OCI-LY1 (cell line): ENCODE measurements around the gene DNAH12.

Experiments
- H2AFZ ChIP-seq: fragments of 200-600 bp; sonication (generic), shearing (Covaris generic); 2 replicates; pipeline ENCODE4 v1.6.0; 2014; ENCODE audit warnings: antibody characterized with exemption, mild to moderate bottlenecking, low read length
- H3F3A ChIP-seq: fragments of 200-600 bp; sonication (generic), shearing (Covaris generic); 2 replicates; pipeline ENCODE4 v1.6.0; 2014; ENCODE audit warnings: mild to moderate bottlenecking, antibody characterized with exemption, low read length, moderate library complexity; ENCODE audit not compliant: insufficient read depth
- H3K27ac ChIP-seq: fragments of 200-600 bp; sonication (generic); 2 replicates; pipeline ENCODE4 v1.5.1; 2014; ENCODE audit warnings: low read length, mixed run types, mild to moderate bottlenecking, low read depth; ENCODE audit not compliant: poor library complexity, severe bottlenecking
- H3K27me3 ChIP-seq: fragments of 200-600 bp; sonication (generic); 2 replicates; pipeline ENCODE4 v1.6.0; 2014; ENCODE audit warnings: antibody characterized with exemption, mild to moderate bottlenecking, low read length, moderate library complexity; ENCODE audit not compliant: insufficient read depth
- H3K36me3 ChIP-seq: fragments of 200-600 bp; sonication (generic); 2 replicates; pipeline ENCODE4 v1.6.1; 2014; ENCODE audit warnings: mild to moderate bottlenecking, antibody characterized with exemption, low read length, moderate library complexity, mixed read lengths; ENCODE audit not compliant: insufficient read depth
- H3K4me1 ChIP-seq: fragments of 200-600 bp; sonication (generic); 2 replicates; pipeline ENCODE4 v1.5.1; 2014; ENCODE audit warnings: mild to moderate bottlenecking, low read length, moderate library complexity; ENCODE audit not compliant: insufficient read depth, severe bottlenecking
- H3K4me2 ChIP-seq: fragments of 200-600 bp; sonication (generic), shearing (Covaris generic); 2 replicates; pipeline ENCODE4 v1.6.1; 2014; ENCODE audit warnings: low read length
- H3K4me3 ChIP-seq: fragments of 200-600 bp; sonication (generic); 2 replicates; pipeline ENCODE4 v1.5.1; 2014; ENCODE audit warnings: low read length, low read depth, mild to moderate bottlenecking, mixed read lengths; ENCODE audit not compliant: poor library complexity, severe bottlenecking
- H3K79me2 ChIP-seq: fragments of 200-600 bp; shearing (Covaris generic); 2 replicates; pipeline ENCODE4 v1.6.1; 2016; ENCODE audit warnings: mixed run types, low read length, mixed read lengths; ENCODE audit not compliant: insufficient read depth
- H3K9ac ChIP-seq: fragments of 200-600 bp; sonication (generic), shearing (Covaris generic); 2 replicates; pipeline ENCODE4 v1.6.1; 2014; ENCODE audit warnings: mild to moderate bottlenecking, low read length, mixed read lengths
- H3K9me2 ChIP-seq: fragments of 200-600 bp; sonication (generic), shearing (Covaris generic); 2 replicates; pipeline ENCODE4 v1.6.1; 2014; ENCODE audit warnings: low read depth, mild to moderate bottlenecking, low read length, mixed read lengths
- H3K9me3 ChIP-seq: fragments of 200-600 bp; shearing (Covaris generic); 2 replicates; pipeline ENCODE4 v1.6.1; 2014; ENCODE audit warnings: low read length, mixed read lengths
- H4K20me1 ChIP-seq: fragments of 200-600 bp; sonication (generic), shearing (Covaris generic); 2 replicates; pipeline ENCODE4 v1.6.0; 2016; ENCODE audit warnings: mild to moderate bottlenecking, low read length; ENCODE audit not compliant: insufficient read depth
- CTCF ChIP-seq: fragments of 200-600 bp; sonication (generic), shearing (Covaris generic); IDR thresholded peaks from 2 replicates; pipeline ENCODE4 v1.5.1; 2017; ENCODE audit warnings: mild to moderate bottlenecking, antibody characterized with exemption, low read length, moderate library complexity, mixed read lengths
- EZH2 ChIP-seq: fragments of 200-600 bp; sonication (generic), shearing (Covaris generic); IDR thresholded peaks from 2 replicates; pipeline ENCODE4 v1.8.0; 2017; ENCODE audit warnings: borderline replicate concordance, mixed run types, mild to moderate bottlenecking, antibody characterized with exemption, low read length, moderate library complexity, mixed read lengths

The DNAH12 gene

GRCh38 chr3:57421336-57421735 is 122.8 kb downstream of the DNAH12 start:
- Histone ChIP-seq H3K36me3 (no peaks in the 10 kb centered on the region), H3K4me2 (no peak overlapping the region), H3K79me2 (no peaks in the 10 kb centered on the region), H3K4me3 (no peak overlapping the region), H2AFZ (no peak overlapping the region), H4K20me1 (no peaks in the 10 kb centered on the region), H3K9me3 (no peaks in the 10 kb centered on the region), H3K27ac (no peak overlapping the region), H3K9me2 (no peaks in the 10 kb centered on the region), H3K27me3 (no peaks in the 10 kb centered on the region), H3K9ac (no peak overlapping the region), H3F3A (no peaks in the 10 kb centered on the region), H3K4me1 (no peaks in the 10 kb centered on the region)
- no peak for TF ChIP-seq CTCF

GRCh38 chr3:57420001-57420400 is 124.1 kb downstream of the DNAH12 start:
- H2AFZ ChIP-seq, result no peak overlapping the region
- H3K27me3 ChIP-seq, result no peaks in the 10 kb centered on the region
- no peak overlapping the region for H3K27ac ChIP-seq
- H3K36me3 ChIP-seq, result no peaks in the 10 kb centered on the region
- H4K20me1 ChIP-seq, result no peaks in the 10 kb centered on the region
- no peak overlapping the region for H3K9ac ChIP-seq
- H3K4me1 ChIP-seq, result no peaks in the 10 kb centered on the region
- H3F3A ChIP-seq, result no peaks in the 10 kb centered on the region
- no peaks in the 10 kb centered on the region for H3K79me2 ChIP-seq
- H3K4me2 ChIP-seq, result no peak overlapping the region
- no peaks in the 10 kb centered on the region for H3K9me3 ChIP-seq
- TF ChIP-seq CTCF (no peak), EZH2 (no peak)
- no peaks in the 10 kb centered on the region for H3K9me2 ChIP-seq
- H3K4me3 ChIP-seq, result no peak overlapping the region

- Histone ChIP-seq H3K79me2 (no peaks in the 10 kb centered on the region), H3K4me1 (no peaks in the 10 kb centered on the region), H3K9me2 (no peaks in the 10 kb centered on the region), H3F3A (no peaks in the 10 kb centered on the region), H2AFZ (no peak overlapping the region), H3K27me3 (no peaks in the 10 kb centered on the region; the same call in 1 of the 2 replicates), H3K36me3 (no peaks in the 10 kb centered on the region), H4K20me1 (no peaks in the 10 kb centered on the region), H3K4me2 (no peak overlapping the region), H3K9me3 (no peaks in the 10 kb centered on the region), H3K4me3 (no peak overlapping the region), H3K27ac (no peak overlapping the region), H3K9ac (no peak overlapping the region)
- TF ChIP-seq EZH2 (no peak), CTCF (no peak)
Observed at GRCh38 chr3:57411715-57412114, 132.4 kb downstream of the DNAH12 start.
